K562 (cell line): ENCODE data around the gene EVA1A. TPM values are rescaled to one million over a fixed set of nuclear protein-coding genes. Genes with fewer than 3 reads are reported as not detected.
A peak's percentile ranks its signal among the peaks of the same experiment; 100 is the strongest.

ENCODE experiments used
- ATAC-seq: fragments of 200-7000 bp; cut with Tn5 transposase; 3 replicates; pipeline ENCODE4 v1.9.1; 2020; ENCODE audit warnings: moderate library complexity
- BruUV-seq: library from RNA; stranded (reverse); fragments of 400-500 nt; replicated peaks from 2 replicates; lab custom pipeline; 2021; lab: Mats Ljungman, UMichigan
- CTCF ChIA-PET: fragments of 300-600 bp; formaldehyde crosslinking; extraction: SDS; loops from one replicate; lab custom pipeline; 2021; ENCODE audit warnings: low intra/inter-chr PET ratio; lab: Yijun Ruan, JAX
- POLR2A ChIA-PET: fragments of 300-600, 350-650 bp; sonication (Branson Sonifier 250); formaldehyde crosslinking; extraction: SDS; loops from one replicate; lab custom pipeline; 2021; ENCODE audit warnings: antibody characterized with exemption, inconsistent platforms; lab: Yijun Ruan, JAX
- DNase-seq, 4 experiments: peaks; one replicate each; pipeline versions ENCODE4 v3.0.0 to v3.0.0-alpha.2; 2011 to 2018; ENCODE audit warnings: low spot score in 3 of 4, mixed read lengths in 3 of 4; ENCODE audit errors: extremely low read depth in 1 of 4
- FAIRE-seq: peaks from 2 replicates; lab custom pipeline; 2011; peaks lifted over from hg19 to GRCh38; lab: Jason Lieb, UNC
- H2AFZ ChIP-seq: 2 replicates; pipeline ENCODE4 v1.6.0; 2011; ENCODE audit warnings: low read depth, low read length, control low read depth, inconsistent platforms
- H3K27ac ChIP-seq: fragments of 200-600 bp; 3 replicates; pipeline ENCODE4 v1.8.0; 2011; ENCODE audit warnings: low read depth, mild to moderate bottlenecking, control low read depth, inconsistent platforms, low read length, moderate library complexity, mixed read lengths; ENCODE audit errors: extremely low read depth
- H3K27me3 ChIP-seq, 2 experiments: fragments of 300-600 bp in 1 of 2; 2 replicates in 1 of 2; 3 replicates in 1 of 2; pipeline versions ENCODE4 v1.6.0 to v1.8.0; 2011; ENCODE audit warnings: inconsistent platforms in 2 of 2, low read length in 2 of 2, mild to moderate bottlenecking in 1 of 2, mixed read lengths in 1 of 2, moderate library complexity in 1 of 2; ENCODE audit not compliant: control insufficient read depth in 2 of 2, insufficient read depth in 2 of 2
- H3K36me3 ChIP-seq: fragments of 300-600 bp; 3 replicates; pipeline ENCODE4 v1.8.0; 2011; ENCODE audit warnings: mild to moderate bottlenecking, low read length, inconsistent platforms; ENCODE audit not compliant: control insufficient read depth, insufficient read depth
- H3K4me1 ChIP-seq, 2 experiments: fragments of 200-600 bp in 1 of 2; replicated peaks in 1 of 2; 2 replicates in 1 of 2; 3 replicates in 1 of 2; pipeline versions ENCODE4 v1.5.1 to v1.8.0; 2011; ENCODE audit warnings: inconsistent platforms in 2 of 2, low read length in 2 of 2, mild to moderate bottlenecking in 1 of 2, mixed read lengths in 1 of 2, moderate library complexity in 1 of 2; ENCODE audit not compliant: control insufficient read depth in 2 of 2, insufficient read depth in 2 of 2
- H3K4me2 ChIP-seq: 2 replicates; pipeline ENCODE4 v1.6.1; 2011; ENCODE audit warnings: low read length, control low read depth, inconsistent platforms, mixed read lengths; ENCODE audit not compliant: insufficient read depth
- H3K4me3 ChIP-seq: fragments of 200-600 bp; sonication (generic), shearing (Covaris generic); 2 replicates; pipeline ENCODE4 v1.5.1; 2016; ENCODE audit warnings: control low read depth, inconsistent platforms
- H3K79me2 ChIP-seq: fragments of 200-600 bp; 3 replicates; pipeline ENCODE4 v1.8.0; 2011; ENCODE audit warnings: low read length, inconsistent platforms; ENCODE audit not compliant: control insufficient read depth, insufficient read depth
- H3K9ac ChIP-seq, 2 experiments: 2 replicates each; pipeline versions ENCODE4 v1.6.0 to v1.6.1; 2011; ENCODE audit warnings: low read depth in 2 of 2, low read length in 2 of 2, control low read depth in 1 of 2, inconsistent platforms in 1 of 2, mild to moderate bottlenecking in 1 of 2, mixed read lengths in 1 of 2; ENCODE audit not compliant: insufficient read depth in 1 of 2
- H3K9me1 ChIP-seq: one replicate; pipeline ENCODE4 v1.6.0; 2011; ENCODE audit warnings: inconsistent platforms, mild to moderate bottlenecking, low read length, moderate library complexity; ENCODE audit not compliant: control insufficient read depth, insufficient read depth
- H3K9me3 ChIP-seq: replicated peaks from 2 replicates; pipeline ENCODE4 v1.5.1; 2011; ENCODE audit warnings: low read depth, low read length, inconsistent platforms; ENCODE audit not compliant: control insufficient read depth, insufficient read depth
- H4K20me1 ChIP-seq: replicated peaks from 2 replicates; pipeline ENCODE4 v1.6.1; 2011; ENCODE audit warnings: low read length, inconsistent platforms, mixed read lengths; ENCODE audit not compliant: control insufficient read depth, insufficient read depth
- ARID1B ChIP-seq: fragments of 450-650 bp; IDR thresholded peaks from 2 replicates; pipeline ENCODE4 v1.6.1; 2016; ENCODE audit warnings: antibody characterized with exemption, mild to moderate bottlenecking, inconsistent platforms
- C11orf30 ChIP-seq: fragments of 450-650 bp; IDR thresholded peaks from 2 replicates; pipeline ENCODE4 v1.6.1; 2016; ENCODE audit warnings: low read depth, mild to moderate bottlenecking
- CBX3 ChIP-seq, 2 experiments: IDR thresholded peaks; 1 replicate in 1 of 2; 2 replicates in 1 of 2; pipeline ENCODE4 v1.6.1; 2012; ENCODE audit warnings: inconsistent platforms in 2 of 2, low read length in 2 of 2, borderline replicate concordance in 1 of 2, control low read depth in 1 of 2
- COPS2 ChIP-seq: fragments of 450-650 bp; conservative IDR thresholded peaks from 2 replicates; pipeline ENCODE4 v1.6.1; 2016; ENCODE audit warnings: mild to moderate bottlenecking, moderate library complexity
- DACH1 ChIP-seq: fragments of 450-650 bp; IDR thresholded peaks from 2 replicates; pipeline ENCODE4 v1.6.1; 2018; ENCODE audit not compliant: partially characterized antibody
- GTF2E2 ChIP-seq: fragments of 200-800 bp; sonication (Bioruptor generic); IDR thresholded peaks from 2 replicates; pipeline ENCODE4 v1.6.1; 2016; ENCODE audit warnings: missing genetic modification characterization, missing compliant biosample characterization
- HDAC6 ChIP-seq: IDR thresholded peaks from 2 replicates; pipeline ENCODE4 v1.6.1; 2012; ENCODE audit warnings: low read depth, mild to moderate bottlenecking, control low read depth, inconsistent platforms, low read length, moderate library complexity
- HDAC8 ChIP-seq: fragments of 450-650 bp; IDR thresholded peaks from 2 replicates; pipeline ENCODE4 v1.6.1; 2016; ENCODE audit warnings: mild to moderate bottlenecking, missing genetic modification characterization, moderate library complexity, missing compliant biosample characterization
- MAFF ChIP-seq: IDR thresholded peaks from 2 replicates; pipeline ENCODE4 v1.6.1; 2012; ENCODE audit warnings: low read length, improper control_type of control experiment
- MAFG ChIP-seq: fragments of 450-650 bp; conservative IDR thresholded peaks from 2 replicates; pipeline ENCODE4 v1.6.1; 2016; ENCODE audit warnings: missing genetic modification characterization, missing compliant biosample characterization
- MAFK ChIP-seq: IDR thresholded peaks from 2 replicates; pipeline ENCODE4 v1.6.1; 2011; ENCODE audit warnings: low read length, improper control_type of control experiment
- SOX6 ChIP-seq: fragments of 450-650 bp; IDR thresholded peaks from 2 replicates; pipeline ENCODE4 v1.6.1; 2014; ENCODE audit warnings: mild to moderate bottlenecking
- TRIM24 ChIP-seq, 2 experiments: fragments of 450-650 bp; IDR thresholded peaks; 2 replicates each; pipeline ENCODE4 v1.6.1; 2016
- ZKSCAN3 ChIP-seq: fragments of 250-450 bp; sonication (Bioruptor Pico); IDR thresholded peaks from 2 replicates; pipeline ENCODE4 v1.4.0; 2020
- ZNF263 ChIP-seq: sonication (generic); formaldehyde crosslinking; IDR thresholded peaks from 2 replicates; pipeline ENCODE4 v1.8.0; 2022; ENCODE audit warnings: mild to moderate bottlenecking, missing genetic modification reagents, borderline replicate concordance
- ZNF3 ChIP-seq: fragments of 250-450 bp; sonication (Bioruptor Pico); IDR thresholded peaks from 2 replicates; pipeline ENCODE4 v1.5.0; 2021; ENCODE audit warnings: mild to moderate bottlenecking, moderate library complexity
- ZNF316 ChIP-seq: fragments of 450-650 bp; IDR thresholded peaks from 2 replicates; pipeline ENCODE4 v1.6.1; 2016
- WGBS: fragments of 100-300 bp; shearing (Covaris generic); methylation state at CpG from one replicate; pipeline ENCODE4 v1.1.6; 2016; ENCODE audit warnings: low coverage, mixed read lengths; ENCODE audit not compliant: insufficient coverage; ENCODE audit errors: missing lambda C conversion rate; 5-methylcytosine and 5-hydroxymethylcytosine counted together
- in situ Hi-C: fragments of 300-500 bp; cut with MboI; formaldehyde crosslinking; loops from 4 replicates; pipeline ENCODE4 v1.15.0; 2018; ENCODE audit warnings: inconsistent platforms, mixed read lengths
- intact Hi-C: fragments of 100-400 bp; cut with micrococcal nuclease; formaldehyde crosslinking; loops from 2 replicates; pipeline ENCODE4 v1.14.2; 2022
- polyA plus RNA-seq, 8 experiments: library from polyadenylated mRNA; depleted of rRNA in 4 of 8; stranded (reverse) in 5 of 8; unstranded in 3 of 8; fragments of >200 nt; fragmentation: Nextera tagmentation in 2 of 8; fragmentation: Illumina TruSeq in 1 of 8; extraction: Ambion mirVana in 2 of 8; extraction: Trizol in 1 of 8; gene quantifications; 2 replicates each; pipeline versions ENCODE4 v1.2.1 to v1.2.3, GENCODE V29; 2011 to 2014; ENCODE audit warnings: inconsistent platforms in 1 of 8, missing spikeins in 1 of 8
- total RNA-seq, 7 experiments: library from RNA; depleted of rRNA in 6 of 7; stranded (reverse); fragments of >200 nt in 6 of 7; fragmentation: Illumina TruSeq in 2 of 7; extraction: Trizol in 2 of 7; gene quantifications; 2 replicates each; pipeline versions ENCODE4 v1.2.1 to v1.2.3, GENCODE V29; 2011 to 2021; ENCODE audit warnings: low replicate concordance in 1 of 7
- TF ChIP-seq, protein P1 (sequence below): fragments of 250-450 bp; sonication (Bioruptor Pico); IDR thresholded peaks from 2 replicates; pipeline ENCODE4 v1.8.0; 2022; ENCODE audit warnings: moderate library complexity, mild to moderate bottlenecking, inconsistent platforms
- TF ChIP-seq, protein P2 (sequence below): fragments of 250-450 bp; sonication (Bioruptor Pico); IDR thresholded peaks from 2 replicates; pipeline ENCODE4 v1.8.0; 2021; ENCODE audit warnings: borderline replicate concordance, mild to moderate bottlenecking, moderate library complexity; ENCODE audit not compliant: poor library complexity, severe bottlenecking
- TF ChIP-seq, protein P3 (sequence below): sonication (generic); formaldehyde crosslinking; IDR thresholded peaks from 2 replicates; pipeline ENCODE4 v1.9.0; 2022; ENCODE audit warnings: mild to moderate bottlenecking, missing genetic modification reagents
- TF ChIP-seq, protein P4 (sequence below): sonication (generic); formaldehyde crosslinking; IDR thresholded peaks from 2 replicates; pipeline ENCODE4 v1.8.1; 2023; ENCODE audit warnings: mild to moderate bottlenecking, missing genetic modification reagents

EVA1A gene
- total and polyA plus RNA-seq, 9 of the 15 experiments (the other 6 are each of a cell fraction or from before 2014, with no cell fraction given): not detected

DNA sequence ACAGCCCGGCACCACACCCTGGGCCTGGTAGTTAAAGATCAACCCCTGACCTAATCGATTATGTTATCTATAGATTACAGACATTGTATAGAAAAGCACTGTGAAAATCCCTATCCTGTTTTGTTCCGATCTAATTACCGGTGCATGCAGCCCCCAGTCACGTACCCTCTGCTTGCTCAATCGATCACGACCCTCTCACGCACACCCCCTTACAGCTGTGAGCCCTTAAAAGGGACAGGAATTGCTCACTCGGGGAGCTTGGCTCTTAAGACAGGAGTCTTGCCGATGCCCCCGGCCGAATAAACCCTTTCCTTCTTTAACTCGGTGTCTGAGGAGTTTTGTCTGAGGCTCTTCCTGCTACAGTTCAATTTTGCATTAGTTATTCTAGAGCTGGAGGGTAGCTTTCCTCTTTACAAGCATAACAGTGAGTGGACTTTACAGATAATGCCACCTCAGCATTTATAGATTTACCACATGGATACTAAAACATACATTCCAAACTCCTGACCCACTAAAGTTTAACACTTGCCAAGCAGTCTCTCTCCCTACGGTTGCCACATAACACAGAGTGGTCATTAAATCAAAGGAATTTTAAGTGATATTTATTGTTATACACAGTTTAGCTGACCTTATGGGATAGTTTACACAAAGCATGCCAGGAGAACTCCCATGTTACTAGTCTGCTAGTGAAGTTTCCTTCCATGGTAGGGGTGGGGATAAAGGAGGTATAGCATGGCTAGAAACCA is 101.0 kb downstream of the EVA1A start:
- Histone ChIP-seq H3K27me3 (no peaks in the 10 kb centered on the region; a peak in 1 of 5 replicates), H3K4me2 (no peak overlapping the region), H2AFZ (no peak overlapping the region), H3K9me1 (no peaks in the 10 kb centered on the region), H3K4me1 (no peaks in the 10 kb centered on the region), H3K79me2 (no peaks in the 10 kb centered on the region), H3K27ac (no peak overlapping the region), H3K9ac (no peak overlapping the region), H3K4me3 (no peak overlapping the region), H4K20me1 (no peaks in the 10 kb centered on the region), H3K9me3 (no peaks in the 10 kb centered on the region), H3K36me3 (no peaks in the 10 kb centered on the region)
- no TSS peak for BruUV-seq
- WGBS: under 1% methylated on average over 14 of the region's 14 CpGs
- in situ Hi-C loops (loop anchor here (10.0 kb wide), 1 partner anchor 145 kb away; no protein-coding TSS in a partner anchor), intact Hi-C loops (no loop called here)
- no peak for ATAC-seq
- DNase-seq: no peak
- POLR2A ChIA-PET: no interaction called here
- no peak for FAIRE-seq
- CTCF ChIA-PET: no interaction called here
- no peak for TF ChIP-seq DACH1
- TF ChIP-seq GTF2E2 (tag): no peak
- TF ChIP-seq ZNF316: peak; percentile 88
- TF ChIP-seq, protein P1, sequence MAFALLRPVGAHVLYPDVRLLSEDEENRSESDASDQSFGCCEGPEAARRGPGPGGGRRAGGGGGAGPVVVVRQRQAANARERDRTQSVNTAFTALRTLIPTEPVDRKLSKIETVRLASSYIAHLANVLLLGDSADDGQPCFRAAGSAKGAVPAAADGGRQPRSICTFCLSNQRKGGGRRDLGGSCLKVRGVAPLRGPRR (CRISPR knock-in tag): no peak
- TF ChIP-seq, protein P2, sequence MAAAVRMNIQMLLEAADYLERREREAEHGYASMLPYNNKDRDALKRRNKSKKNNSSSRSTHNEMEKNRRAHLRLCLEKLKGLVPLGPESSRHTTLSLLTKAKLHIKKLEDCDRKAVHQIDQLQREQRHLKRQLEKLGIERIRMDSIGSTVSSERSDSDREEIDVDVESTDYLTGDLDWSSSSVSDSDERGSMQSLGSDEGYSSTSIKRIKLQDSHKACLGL (CRISPR knock-in tag): no peak
- TF ChIP-seq MAFG (tag): peak; percentile 73
- TF ChIP-seq HDAC6: no peak
- TF ChIP-seq ZNF3 (CRISPR knock-in tag): no peak
- no peak for TF ChIP-seq TRIM24 (IDR thresholded peaks at IDR 0.05)
- no peak for TF ChIP-seq ZNF263
- TF ChIP-seq, protein P3, sequence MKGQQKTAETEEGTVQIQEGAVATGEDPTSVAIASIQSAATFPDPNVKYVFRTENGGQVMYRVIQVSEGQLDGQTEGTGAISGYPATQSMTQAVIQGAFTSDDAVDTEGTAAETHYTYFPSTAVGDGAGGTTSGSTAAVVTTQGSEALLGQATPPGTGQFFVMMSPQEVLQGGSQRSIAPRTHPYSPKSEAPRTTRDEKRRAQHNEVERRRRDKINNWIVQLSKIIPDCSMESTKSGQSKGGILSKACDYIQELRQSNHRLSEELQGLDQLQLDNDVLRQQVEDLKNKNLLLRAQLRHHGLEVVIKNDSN (CRISPR knock-in tag): no peak
- TF ChIP-seq, protein P4, sequence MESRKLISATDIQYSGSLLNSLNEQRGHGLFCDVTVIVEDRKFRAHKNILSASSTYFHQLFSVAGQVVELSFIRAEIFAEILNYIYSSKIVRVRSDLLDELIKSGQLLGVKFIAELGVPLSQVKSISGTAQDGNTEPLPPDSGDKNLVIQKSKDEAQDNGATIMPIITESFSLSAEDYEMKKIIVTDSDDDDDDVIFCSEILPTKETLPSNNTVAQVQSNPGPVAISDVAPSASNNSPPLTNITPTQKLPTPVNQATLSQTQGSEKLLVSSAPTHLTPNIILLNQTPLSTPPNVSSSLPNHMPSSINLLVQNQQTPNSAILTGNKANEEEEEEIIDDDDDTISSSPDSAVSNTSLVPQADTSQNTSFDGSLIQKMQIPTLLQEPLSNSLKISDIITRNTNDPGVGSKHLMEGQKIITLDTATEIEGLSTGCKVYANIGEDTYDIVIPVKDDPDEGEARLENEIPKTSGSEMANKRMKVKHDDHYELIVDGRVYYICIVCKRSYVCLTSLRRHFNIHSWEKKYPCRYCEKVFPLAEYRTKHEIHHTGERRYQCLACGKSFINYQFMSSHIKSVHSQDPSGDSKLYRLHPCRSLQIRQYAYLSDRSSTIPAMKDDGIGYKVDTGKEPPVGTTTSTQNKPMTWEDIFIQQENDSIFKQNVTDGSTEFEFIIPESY (CRISPR knock-in tag): no peak
- no peak for TF ChIP-seq HDAC8
- TF ChIP-seq CBX3 (IDR thresholded peaks at IDR 0.05; ENCODE audit: borderline replicate concordance in 1 of 2, low read length in 2 of 2): no peak
- TF ChIP-seq COPS2: no peak
- TF ChIP-seq C11orf30: peak; percentile 72; the same call in 1 of the 2 replicates
- peak; percentile 86 for TF ChIP-seq MAFF
- TF ChIP-seq MAFK: peak; percentile 89
- no peak for TF ChIP-seq SOX6
- TF ChIP-seq ARID1B: no peak
- TF ChIP-seq ZKSCAN3 (CRISPR knock-in tag): no peak
